Measurements from ENCODE around the gene KDM5C. TPM values are rescaled to one million over a fixed set of nuclear protein-coding genes. Genes with fewer than 3 reads are reported as not detected.

KDM5C gene
- polyA plus RNA-seq, 1 donor from 2014 or later = 67.8 TPM

Small RNA genes lying within 50 kb of the gene (small RNA-seq; reads per million reads assigned to genes)
- gene AL139396.1 = 0 reads per million in 3 experiments
- 3.7 to 6.4 (median 4.7) reads per million in 3 experiments for gene MIR6894
- gene MIR6895 = 0 to 4.3 (median 1.9) reads per million in 3 experiments

Other genes with a start within 250 kb of the KDM5C start
- gene GPR173, start 176.4 kb downstream of the KDM5C start, polyA plus RNA-seq = 26.9 and 30.8 TPM in 2 replicates
- gene TSPYL2, start 142.8 kb downstream of the KDM5C start, polyA plus RNA-seq = 40.2 and 43.2 TPM in 2 replicates
- gene KANTR, start 131.1 kb downstream of the KDM5C start, polyA plus RNA-seq = 35.4 and 37.5 TPM in 2 replicates
- gene IQSEC2, start 56.4 kb upstream of the KDM5C start, polyA plus RNA-seq = 2.4 and 3.6 TPM in 2 replicates
- 11.4 and 12.2 TPM in 2 replicates for gene SMC1A, start 197.4 kb upstream of the KDM5C start, polyA plus RNA-seq
- gene RIBC1, start 197.7 kb upstream of the KDM5C start, polyA plus RNA-seq = 0.84 and 2.2 TPM in 2 replicates
- 111 and 112 TPM in 2 replicates for gene HSD17B10, start 209.2 kb upstream of the KDM5C start, polyA plus RNA-seq

Measured in neural cell (in vitro differentiated cells).